Suprapubic skin (tissue), 4 donors: ENCODE data around the gene TMEM98. TPM values are rescaled to one million over a fixed set of nuclear protein-coding genes. Genes with fewer than 3 reads are reported as not detected.

Experiments
- DNase-seq, 2 donors: peaks; one replicate each; pipeline ENCODE4 v3.0.0-alpha.2; 2019; ENCODE audit warnings: low spot score in 2 of 2
- H3K27ac ChIP-seq: fragments of 200-600 bp; sonication (generic); one replicate; pipeline ENCODE4 v1.5.1; 2019
- H3K27me3 ChIP-seq: fragments of 200-600 bp; sonication (generic); one replicate; pipeline ENCODE4 v1.5.1; 2019
- H3K36me3 ChIP-seq: fragments of 200-600 bp; sonication (generic); one replicate; pipeline ENCODE4 v1.5.1; 2019
- H3K4me1 ChIP-seq: fragments of 200-600 bp; sonication (generic); one replicate; pipeline ENCODE4 v1.5.1; 2019
- H3K4me3 ChIP-seq: fragments of 200-600 bp; sonication (generic); one replicate; pipeline ENCODE4 v1.5.1; 2019; ENCODE audit warnings: mild to moderate bottlenecking
- H3K9me3 ChIP-seq: fragments of 200-600 bp; sonication (generic); one replicate; pipeline ENCODE4 v1.5.1; 2019
- EP300 ChIP-seq: sonication (generic); formaldehyde crosslinking; IDR thresholded peaks from one replicate; pipeline ENCODE4 v1.6.1; 2017; ENCODE audit warnings: antibody characterized with exemption
- POLR2A ChIP-seq, 2 donors: fragments of 450-650 bp; IDR thresholded peaks; one replicate each; pipeline ENCODE4 v1.6.1; 2017; ENCODE audit warnings: antibody characterized with exemption in 2 of 2, mild to moderate bottlenecking in 2 of 2, moderate library complexity in 2 of 2
- POLR2AphosphoS5 ChIP-seq, 3 donors: sonication (generic); formaldehyde crosslinking; IDR thresholded peaks; one replicate each; pipeline ENCODE4 v1.6.1; 2017; ENCODE audit warnings: antibody characterized with exemption in 3 of 3
- WGBS: methylation state at CpG from one replicate; pipeline ENCODE4 v1.1.5; 2018; 5-methylcytosine and 5-hydroxymethylcytosine counted together
- total RNA-seq, 4 donors: library from RNA; depleted of rRNA; stranded (reverse); fragments of >200 nt; gene quantifications; one replicate each; pipeline ENCODE4 v1.1.0, GENCODE V29; 2016
- TF ChIP-seq, protein P1 (sequence below), 2 donors: fragments of 200-600 bp in 1 of 2; fragments of 450-650 bp in 1 of 2; sonication (generic) in 1 of 2; IDR thresholded peaks; one replicate each; pipeline ENCODE4 v1.5.1; 2016 to 2019; ENCODE audit warnings: antibody characterized with exemption in 2 of 2, mild to moderate bottlenecking in 1 of 2, moderate library complexity in 1 of 2

The TMEM98 gene, protein sequence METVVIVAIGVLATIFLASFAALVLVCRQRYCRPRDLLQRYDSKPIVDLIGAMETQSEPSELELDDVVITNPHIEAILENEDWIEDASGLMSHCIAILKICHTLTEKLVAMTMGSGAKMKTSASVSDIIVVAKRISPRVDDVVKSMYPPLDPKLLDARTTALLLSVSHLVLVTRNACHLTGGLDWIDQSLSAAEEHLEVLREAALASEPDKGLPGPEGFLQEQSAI
- 10 to 100 TPM; 17.7 to 31.3 (median 30.3) TPM for total RNA-seq

DNA sequence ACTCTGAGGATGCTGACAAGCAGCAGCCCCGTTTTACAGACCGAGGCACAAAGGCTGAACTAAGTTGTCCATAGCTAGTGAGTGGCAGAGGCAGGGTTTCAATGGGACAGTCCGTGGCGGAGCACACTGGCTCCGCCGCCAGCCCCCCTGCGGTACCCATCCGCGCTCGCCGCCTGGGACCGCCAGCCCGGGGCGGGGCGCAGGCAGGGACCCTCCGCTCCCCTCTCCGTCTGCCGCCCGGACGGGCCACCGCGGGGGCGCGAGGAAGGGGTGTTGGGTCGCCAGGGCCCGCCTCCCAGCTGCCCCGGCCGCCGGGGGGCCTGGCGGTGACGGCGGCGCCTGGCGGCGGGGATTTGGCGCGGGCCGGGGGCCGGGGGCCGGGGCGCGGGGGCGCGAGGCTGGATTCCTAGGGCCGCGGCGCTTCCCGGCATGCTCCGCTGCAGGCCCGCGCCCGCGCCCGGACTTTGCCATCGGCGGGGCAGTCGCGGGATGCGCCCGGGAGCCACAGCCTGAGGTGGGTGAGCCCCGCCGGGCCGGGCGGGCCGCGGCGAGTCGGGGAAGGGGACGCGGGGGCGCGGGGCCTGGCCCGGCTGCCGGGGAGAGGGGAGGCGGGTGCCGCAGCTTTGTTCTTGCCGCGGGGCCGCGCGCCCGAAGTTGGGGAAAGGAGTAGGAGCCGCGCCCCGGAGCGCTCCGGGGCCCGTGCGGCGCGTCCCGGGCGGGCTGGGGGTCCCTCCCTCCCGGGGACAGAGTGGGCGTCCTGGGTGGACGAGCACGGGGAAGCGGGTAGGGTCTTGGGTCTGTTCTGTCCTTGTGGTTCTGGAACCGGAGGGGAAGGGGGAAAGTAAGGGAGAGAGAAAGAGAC is at the start of gene TMEM98:
Gene TMEM98 (plus strand): TSS at position 430 of the 862 bp plus-strand sequence. CDS start 3,376 bp downstream, outside the sequence.
- H3K27ac ChIP-seq, result peak within 1 kb of the TSS; percentile 75
- DNase-seq, result no peak
- no peaks in the 10 kb centered on the region for H3K9me3 ChIP-seq
- peak within 1 kb of the TSS; percentile 64 for H3K4me3 ChIP-seq
- peaks cover 4% of the 10 kb centered on the region for H3K27me3 ChIP-seq
- H3K36me3 ChIP-seq, result no peaks in the 10 kb centered on the region
- WGBS, result under 1% methylated on average over 38 of the region's 99 CpGs
- TF ChIP-seq POLR2AphosphoS5 (IDR thresholded peaks at IDR 0.05), result no peak
- no peak for TF ChIP-seq POLR2A (IDR thresholded peaks at IDR 0.05)
- TF ChIP-seq, protein P1, sequence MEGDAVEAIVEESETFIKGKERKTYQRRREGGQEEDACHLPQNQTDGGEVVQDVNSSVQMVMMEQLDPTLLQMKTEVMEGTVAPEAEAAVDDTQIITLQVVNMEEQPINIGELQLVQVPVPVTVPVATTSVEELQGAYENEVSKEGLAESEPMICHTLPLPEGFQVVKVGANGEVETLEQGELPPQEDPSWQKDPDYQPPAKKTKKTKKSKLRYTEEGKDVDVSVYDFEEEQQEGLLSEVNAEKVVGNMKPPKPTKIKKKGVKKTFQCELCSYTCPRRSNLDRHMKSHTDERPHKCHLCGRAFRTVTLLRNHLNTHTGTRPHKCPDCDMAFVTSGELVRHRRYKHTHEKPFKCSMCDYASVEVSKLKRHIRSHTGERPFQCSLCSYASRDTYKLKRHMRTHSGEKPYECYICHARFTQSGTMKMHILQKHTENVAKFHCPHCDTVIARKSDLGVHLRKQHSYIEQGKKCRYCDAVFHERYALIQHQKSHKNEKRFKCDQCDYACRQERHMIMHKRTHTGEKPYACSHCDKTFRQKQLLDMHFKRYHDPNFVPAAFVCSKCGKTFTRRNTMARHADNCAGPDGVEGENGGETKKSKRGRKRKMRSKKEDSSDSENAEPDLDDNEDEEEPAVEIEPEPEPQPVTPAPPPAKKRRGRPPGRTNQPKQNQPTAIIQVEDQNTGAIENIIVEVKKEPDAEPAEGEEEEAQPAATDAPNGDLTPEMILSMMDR (IDR thresholded peaks at IDR 0.05), result no peak
- TF ChIP-seq EP300, result no peak
- H3K4me1 ChIP-seq, result peaks cover 20% of the 10 kb centered on the region

DNA sequence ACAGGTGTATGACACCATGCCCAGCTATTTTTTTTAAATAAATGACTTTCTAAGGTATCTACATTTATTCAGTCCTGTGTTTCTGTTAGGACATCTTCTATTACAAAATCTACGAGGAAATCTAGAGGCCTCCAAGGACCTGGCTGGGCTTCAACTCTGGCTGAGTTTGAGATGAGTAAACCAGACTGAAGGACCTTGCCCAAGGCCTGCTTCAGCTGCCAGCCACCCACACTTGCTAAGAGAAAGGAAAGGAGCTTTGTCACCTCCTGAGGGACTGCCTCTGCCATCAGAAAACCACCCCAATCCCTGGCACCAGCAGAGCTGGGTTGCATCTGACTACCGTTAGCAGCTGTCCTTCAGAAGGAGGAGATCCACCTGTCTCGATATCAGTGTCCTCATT is 49.7 kb upstream of the TMEM98 start:
- H3K4me1 ChIP-seq, result peaks cover 26% of the 10 kb centered on the region
- TF ChIP-seq, protein P1 (IDR thresholded peaks at IDR 0.05), result no peak
- TF ChIP-seq POLR2AphosphoS5 (IDR thresholded peaks at IDR 0.05), result no peak
- no peak for TF ChIP-seq POLR2A (IDR thresholded peaks at IDR 0.05)
- no peak for TF ChIP-seq EP300
- no peaks in the 10 kb centered on the region for H3K36me3 ChIP-seq
- 70% methylated on average over 3 of the region's 3 CpGs for WGBS
- no peaks in the 10 kb centered on the region for H3K9me3 ChIP-seq
- H3K27ac ChIP-seq, result peak overlapping the region; percentile 99
- no peak overlapping the region for H3K4me3 ChIP-seq
- DNase-seq, result peak; percentile 83 to 86
- no peaks in the 10 kb centered on the region for H3K27me3 ChIP-seq

DNA sequence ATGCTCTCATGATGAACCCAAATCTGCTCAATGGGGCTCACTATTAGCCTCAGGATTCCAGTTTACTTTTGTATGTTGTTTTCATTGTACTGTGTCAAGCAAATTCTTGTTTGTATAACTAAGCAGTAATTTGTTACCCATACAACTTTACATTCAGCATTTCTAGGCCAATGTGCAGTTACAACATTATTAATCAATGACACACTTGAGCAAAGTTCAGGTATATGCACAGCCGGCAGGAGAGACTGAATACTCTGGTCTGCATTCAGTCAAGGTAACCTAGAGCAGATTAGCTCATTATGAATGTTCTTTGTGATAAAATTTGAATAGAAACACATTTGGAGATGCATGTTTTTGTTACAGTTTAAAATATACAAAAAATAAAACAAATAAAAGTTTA is 48.8 kb upstream of the TMEM98 start:
- no peaks in the 10 kb centered on the region for H3K27me3 ChIP-seq
- no peaks in the 10 kb centered on the region for H3K9me3 ChIP-seq
- H3K27ac ChIP-seq, result no peak overlapping the region
- no peaks in the 10 kb centered on the region for H3K36me3 ChIP-seq
- peaks cover 26% of the 10 kb centered on the region for H3K4me1 ChIP-seq
- TF ChIP-seq EP300, result no peak
- TF ChIP-seq POLR2AphosphoS5 (IDR thresholded peaks at IDR 0.05), result no peak
- no peak for TF ChIP-seq POLR2A (IDR thresholded peaks at IDR 0.05)
- TF ChIP-seq, protein P1 (IDR thresholded peaks at IDR 0.05), result no peak
- 97% methylated on average over 1 of the region's 1 CpG for whole genome bisulfite sequencing
- DNase-seq, result no peak
- no peak overlapping the region for H3K4me3 ChIP-seq

DNA sequence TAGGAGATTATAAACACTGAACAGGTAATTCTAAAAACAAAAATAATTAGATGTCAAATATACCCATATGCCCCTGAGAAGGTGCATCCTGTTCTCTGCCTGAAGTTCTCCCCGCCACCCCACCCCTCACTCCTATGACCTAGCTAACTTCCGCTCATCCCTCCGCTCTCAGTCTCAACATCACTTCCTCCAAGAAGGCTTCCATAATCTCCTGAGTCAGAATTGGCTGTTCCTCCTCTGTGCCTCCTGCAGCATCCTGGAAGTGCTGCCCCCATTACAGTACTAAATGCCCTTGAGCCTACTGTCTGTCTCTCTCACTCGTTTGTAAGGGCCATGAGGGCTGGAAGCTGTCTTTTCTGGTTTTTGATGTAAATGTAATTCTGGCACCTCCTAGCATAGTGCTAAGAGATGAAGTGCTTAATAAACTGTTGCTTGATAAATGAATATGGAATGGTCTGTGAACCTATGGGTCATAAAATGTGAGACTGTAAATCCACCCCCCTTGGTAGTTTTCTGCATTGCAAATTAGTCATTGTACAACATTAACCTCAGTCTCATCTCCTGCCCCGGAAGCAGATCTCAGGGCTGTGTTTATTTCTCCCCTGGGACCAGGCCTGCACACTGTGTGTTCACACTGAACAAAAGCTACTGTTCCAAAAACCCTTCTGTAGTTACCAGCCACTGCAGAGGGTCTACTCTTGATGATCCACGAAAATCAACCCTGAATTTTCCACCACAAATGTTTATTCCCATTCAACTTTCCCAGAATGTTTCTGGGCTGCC is 47.1 kb upstream of the TMEM98 start:
- peaks cover 18% of the 10 kb centered on the region for H3K4me1 ChIP-seq
- 83% methylated on average over 6 of the region's 6 CpGs for WGBS
- TF ChIP-seq EP300 (no peak), POLR2AphosphoS5 (IDR thresholded peaks at IDR 0.05) (no peak), POLR2A (IDR thresholded peaks at IDR 0.05) (no peak)
- TF ChIP-seq, protein P1 (IDR thresholded peaks at IDR 0.05), result no peak

More for the DNA sequence above, 47.1 kb upstream of the TMEM98 start:
- no peak overlapping the region for H3K27ac ChIP-seq
- no peak overlapping the region for H3K4me3 ChIP-seq
- no peaks in the 10 kb centered on the region for H3K27me3 ChIP-seq
- no peaks in the 10 kb centered on the region for H3K9me3 ChIP-seq
- no peak for DNase-seq
- no peaks in the 10 kb centered on the region for H3K36me3 ChIP-seq
